ENCODE results near the gene TCOF1. TPM values are rescaled to one million over a fixed set of nuclear protein-coding genes. Genes with fewer than 3 reads are reported as not detected.

Gene TCOF1
- total RNA-seq, 1 donor from 2014 or later, result 65.3 TPM

DNA sequence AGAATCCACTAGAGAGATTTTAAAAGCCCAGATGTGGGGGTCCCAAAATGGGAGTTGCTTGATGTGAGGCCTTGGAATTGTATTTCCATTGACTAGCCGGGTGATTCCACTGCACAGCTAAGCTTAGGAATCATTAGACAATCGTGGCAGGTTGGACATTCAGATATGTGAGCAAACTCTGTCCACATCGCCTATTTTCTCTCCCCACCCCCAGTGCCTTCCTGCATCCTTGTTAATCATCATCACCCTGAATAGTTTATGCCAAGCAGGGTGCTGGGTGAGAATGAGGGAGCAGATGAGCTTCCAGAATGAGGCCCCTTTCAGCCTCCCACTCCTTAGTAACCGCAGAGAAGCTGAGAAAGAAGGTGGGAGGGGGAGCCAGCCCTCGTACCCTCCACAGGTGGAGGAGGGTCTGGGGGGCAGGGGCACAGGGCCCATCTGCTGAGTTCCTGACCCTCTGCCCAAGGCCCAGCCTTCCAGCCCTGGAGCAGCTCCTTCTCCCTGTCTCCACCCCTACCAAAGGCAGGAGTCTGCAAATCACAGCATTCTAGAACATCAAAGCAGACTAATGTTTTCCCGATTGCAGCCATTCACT is 7.7 kb upstream of the TCOF1 start:
- no peaks in the 10 kb centered on the region for H3K36me3 Mint-ChIP-seq
- TF ChIP-seq, protein P1, sequence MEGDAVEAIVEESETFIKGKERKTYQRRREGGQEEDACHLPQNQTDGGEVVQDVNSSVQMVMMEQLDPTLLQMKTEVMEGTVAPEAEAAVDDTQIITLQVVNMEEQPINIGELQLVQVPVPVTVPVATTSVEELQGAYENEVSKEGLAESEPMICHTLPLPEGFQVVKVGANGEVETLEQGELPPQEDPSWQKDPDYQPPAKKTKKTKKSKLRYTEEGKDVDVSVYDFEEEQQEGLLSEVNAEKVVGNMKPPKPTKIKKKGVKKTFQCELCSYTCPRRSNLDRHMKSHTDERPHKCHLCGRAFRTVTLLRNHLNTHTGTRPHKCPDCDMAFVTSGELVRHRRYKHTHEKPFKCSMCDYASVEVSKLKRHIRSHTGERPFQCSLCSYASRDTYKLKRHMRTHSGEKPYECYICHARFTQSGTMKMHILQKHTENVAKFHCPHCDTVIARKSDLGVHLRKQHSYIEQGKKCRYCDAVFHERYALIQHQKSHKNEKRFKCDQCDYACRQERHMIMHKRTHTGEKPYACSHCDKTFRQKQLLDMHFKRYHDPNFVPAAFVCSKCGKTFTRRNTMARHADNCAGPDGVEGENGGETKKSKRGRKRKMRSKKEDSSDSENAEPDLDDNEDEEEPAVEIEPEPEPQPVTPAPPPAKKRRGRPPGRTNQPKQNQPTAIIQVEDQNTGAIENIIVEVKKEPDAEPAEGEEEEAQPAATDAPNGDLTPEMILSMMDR (conservative IDR thresholded peaks at IDR 0.05), result no peak
- no peak for DNase-seq (ENCODE audit: extremely low spot score, unreplicated experiment)
- no peaks in the 10 kb centered on the region for H3K27me3 Mint-ChIP-seq
- no peak overlapping the region for H3K4me3 Mint-ChIP-seq
- H3K27ac Mint-ChIP-seq, result no peak overlapping the region
- no peaks in the 10 kb centered on the region for H3K9me3 Mint-ChIP-seq
- peaks cover 27% of the 10 kb centered on the region for H3K4me1 Mint-ChIP-seq (ENCODE audit: unreplicated experiment)

DNA sequence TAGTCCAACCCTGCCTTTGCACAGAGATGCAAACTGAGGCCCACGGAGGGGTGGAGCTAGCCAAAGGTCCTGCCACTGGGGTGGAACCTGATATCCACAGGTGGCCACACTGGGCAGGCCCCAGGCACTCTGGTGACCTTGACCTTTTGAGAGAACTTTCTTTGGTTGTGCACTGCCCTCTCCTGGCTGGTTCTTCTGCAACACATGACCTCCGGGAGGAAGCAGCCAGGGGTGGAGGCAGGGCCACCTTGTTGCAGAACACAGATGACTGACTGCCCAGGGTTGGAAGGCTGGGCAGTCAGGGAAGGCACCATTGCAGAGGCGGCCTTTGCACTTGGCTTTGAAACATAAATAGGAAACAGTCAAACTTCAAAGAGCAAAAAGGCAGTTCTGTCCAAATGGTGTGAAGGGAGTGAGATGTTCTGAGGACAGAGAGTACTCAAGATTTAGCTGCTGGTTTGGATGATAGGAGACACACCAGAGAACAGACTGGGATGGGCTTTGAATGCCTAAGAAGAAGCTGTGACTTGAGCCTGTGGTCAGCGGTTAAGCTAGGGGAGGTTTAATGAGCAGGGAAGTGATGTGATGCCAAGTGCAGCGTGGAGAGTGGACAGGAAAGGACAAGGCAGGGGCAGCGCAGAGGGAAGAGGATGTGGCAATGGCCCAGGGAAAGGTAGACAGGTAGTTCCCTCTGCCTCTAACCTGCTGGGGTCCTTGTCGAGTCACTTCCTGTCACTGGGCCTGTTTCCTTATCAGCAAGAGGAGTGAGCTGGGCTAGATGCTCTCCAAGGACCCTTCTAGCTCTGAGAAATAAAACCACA is 6.8 kb upstream of the TCOF1 start:
- peaks cover 28% of the 10 kb centered on the region for H3K4me1 Mint-ChIP-seq (ENCODE audit: unreplicated experiment)
- H3K4me3 Mint-ChIP-seq, result no peak overlapping the region
- peak overlapping the region; percentile 20 for H3K27ac Mint-ChIP-seq
- no peaks in the 10 kb centered on the region for H3K36me3 Mint-ChIP-seq
- no peak for DNase-seq (ENCODE audit: extremely low spot score, unreplicated experiment)
- H3K27me3 Mint-ChIP-seq, result peaks cover 2% of the 10 kb centered on the region
- TF ChIP-seq, protein P1 (conservative IDR thresholded peaks at IDR 0.05), result peak; percentile 80
- H3K9me3 Mint-ChIP-seq, result no peaks in the 10 kb centered on the region

DNA sequence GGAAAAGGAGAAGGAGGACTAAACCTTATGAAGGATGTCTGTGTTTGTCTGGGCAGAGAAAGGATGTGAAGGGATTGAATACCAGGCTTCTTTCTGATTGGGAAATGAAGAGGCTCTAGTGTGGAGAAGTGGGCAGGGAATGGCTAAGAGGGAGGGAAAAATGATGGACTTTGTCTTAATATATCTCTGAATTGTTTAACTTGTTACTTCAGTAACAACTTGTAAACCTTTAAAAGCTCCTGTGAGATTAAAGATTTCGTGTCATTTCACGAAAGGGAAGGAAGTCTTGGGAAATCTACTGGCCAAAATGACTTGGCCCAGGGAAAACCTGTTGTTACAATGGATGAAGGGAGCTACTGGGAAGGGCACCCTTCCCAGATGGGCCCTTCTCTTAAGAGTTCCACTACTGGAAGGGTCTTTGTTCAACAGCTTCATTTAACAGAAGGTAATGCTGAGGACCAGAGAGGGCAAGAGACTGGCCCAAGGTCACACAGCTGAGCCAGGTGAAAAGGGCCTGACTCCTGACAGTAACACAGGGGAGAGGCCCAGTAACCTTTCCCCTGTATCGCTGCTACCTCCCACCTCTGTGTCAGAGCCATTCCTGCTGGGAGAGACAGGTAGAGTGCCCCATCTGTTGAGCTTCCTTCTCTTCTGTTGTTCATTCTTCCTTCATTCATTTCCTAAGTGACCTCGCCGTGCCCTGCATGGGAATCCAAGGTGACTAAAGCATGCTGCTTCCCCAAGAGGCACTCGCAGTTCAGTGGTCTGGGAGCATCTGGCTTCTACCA is 5.1 kb upstream of the TCOF1 start:
- DNase-seq (ENCODE audit: extremely low spot score, unreplicated experiment), result no peak
- TF ChIP-seq, protein P1 (conservative IDR thresholded peaks at IDR 0.05), result no peak
- Mint-ChIP-seq H3K9me3 (no peaks in the 10 kb centered on the region), H3K27ac (no peak overlapping the region), H3K36me3 (no peaks in the 10 kb centered on the region), H3K27me3 (peaks cover 4% of the 10 kb centered on the region), H3K4me1 (ENCODE audit: unreplicated experiment) (peaks cover 36% of the 10 kb centered on the region), H3K4me3 (no peak overlapping the region)

DNA sequence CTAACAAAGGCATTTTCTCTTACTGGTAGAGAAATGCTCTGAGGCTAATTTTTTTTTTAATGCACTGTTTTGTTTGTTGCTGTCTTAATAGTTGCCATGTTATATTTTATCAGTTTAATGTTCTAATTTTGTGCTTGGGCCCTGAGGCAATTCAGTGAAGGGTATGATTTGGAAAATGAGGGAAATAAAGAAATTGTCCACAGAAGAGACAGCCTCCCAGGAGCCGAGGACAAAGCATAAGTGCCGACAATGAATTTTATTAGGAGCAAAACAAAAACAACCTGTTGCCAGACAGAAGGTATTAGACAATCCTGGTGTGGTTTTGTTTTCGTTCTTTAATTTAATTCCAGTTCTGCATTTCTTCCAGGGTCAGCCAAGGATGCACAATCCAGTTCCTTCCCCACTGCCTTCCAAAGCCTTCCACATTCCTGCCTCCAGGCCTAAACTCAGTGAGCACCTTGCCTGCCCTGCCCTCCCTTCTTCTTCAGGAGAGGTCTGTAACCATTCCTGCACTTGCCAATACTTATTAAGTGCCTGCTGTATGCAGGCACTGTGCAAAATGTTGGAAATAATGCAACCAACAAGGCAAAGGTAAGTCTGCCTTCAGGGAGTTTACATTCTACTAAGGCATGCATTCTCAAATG is 4.3 kb upstream of the TCOF1 start:
- no peaks in the 10 kb centered on the region for H3K9me3 Mint-ChIP-seq
- H3K4me1 Mint-ChIP-seq (ENCODE audit: unreplicated experiment), result peaks cover 31% of the 10 kb centered on the region
- H3K27ac Mint-ChIP-seq, result no peak overlapping the region
- TF ChIP-seq, protein P1 (conservative IDR thresholded peaks at IDR 0.05), result peak; percentile 21
- DNase-seq (ENCODE audit: extremely low spot score, unreplicated experiment), result no peak
- no peaks in the 10 kb centered on the region for H3K36me3 Mint-ChIP-seq
- no peak overlapping the region for H3K4me3 Mint-ChIP-seq
- peaks cover 4% of the 10 kb centered on the region for H3K27me3 Mint-ChIP-seq

DNA sequence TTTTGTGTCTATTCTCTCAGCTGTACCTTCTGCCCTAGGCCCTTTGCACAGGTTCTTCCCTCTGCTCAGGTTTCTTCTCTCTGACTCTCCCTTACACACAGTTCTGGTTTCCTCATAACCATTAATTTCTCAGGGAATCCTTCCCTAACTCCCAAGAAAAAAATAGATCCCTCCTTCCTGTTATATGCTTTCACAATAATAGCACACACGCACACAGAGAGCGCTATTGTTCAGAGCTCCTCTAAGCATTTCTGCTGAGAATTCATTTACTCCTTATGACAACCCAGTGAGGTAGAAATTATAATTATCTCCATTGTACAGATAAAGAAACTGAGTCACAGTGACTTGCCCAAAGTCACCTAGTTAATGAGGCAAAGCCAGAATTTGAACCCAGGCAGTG is 1.7 kb upstream of the TCOF1 start:
- no peaks in the 10 kb centered on the region for H3K36me3 Mint-ChIP-seq
- no peak for DNase-seq (ENCODE audit: extremely low spot score, unreplicated experiment)
- H3K27ac Mint-ChIP-seq, result no peak overlapping the region
- no peaks in the 10 kb centered on the region for H3K9me3 Mint-ChIP-seq
- peaks cover 4% of the 10 kb centered on the region for H3K27me3 Mint-ChIP-seq
- TF ChIP-seq, protein P1 (conservative IDR thresholded peaks at IDR 0.05), result no peak
- peak overlapping the region; percentile 37 for H3K4me3 Mint-ChIP-seq
- H3K4me1 Mint-ChIP-seq (ENCODE audit: unreplicated experiment), result peaks cover 30% of the 10 kb centered on the region

Measured in type B pancreatic cell (in vitro differentiated cells).